Measurements from ENCODE around the gene FALEC. TPM values are rescaled to one million over a fixed set of nuclear protein-coding genes. Genes with fewer than 3 reads are reported as not detected.

The FALEC gene
- total RNA-seq, 1 experiment from 2014 or later, result not detected

DNA sequence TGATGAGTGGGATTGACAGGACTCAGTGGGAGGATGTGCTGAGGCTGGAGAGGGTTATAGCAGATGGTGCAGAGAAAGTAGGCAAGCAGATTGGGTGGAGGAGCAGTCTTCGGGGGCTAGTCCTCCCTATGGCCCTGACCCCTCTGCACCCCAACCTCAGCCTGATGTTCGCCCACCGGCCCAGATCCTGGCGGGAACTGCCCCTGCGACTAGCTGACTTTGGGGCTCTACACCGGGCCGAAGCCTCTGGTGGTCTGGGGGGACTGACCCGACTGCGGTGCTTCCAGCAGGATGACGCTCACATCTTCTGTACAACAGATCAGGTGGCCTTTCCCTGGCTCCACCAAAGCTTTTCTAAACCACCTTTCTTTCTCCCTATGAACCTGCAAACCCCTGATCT lies 17.2 kb upstream of the FALEC start:
- CTCF ChIA-PET, result interaction anchor here (0.6 to 0.7 kb wide), 2 partner anchors 219 to 420 kb away, joined by 3 to 4 read pairs; no protein-coding TSS in a partner anchor
- TF ChIP-seq, protein P1, sequence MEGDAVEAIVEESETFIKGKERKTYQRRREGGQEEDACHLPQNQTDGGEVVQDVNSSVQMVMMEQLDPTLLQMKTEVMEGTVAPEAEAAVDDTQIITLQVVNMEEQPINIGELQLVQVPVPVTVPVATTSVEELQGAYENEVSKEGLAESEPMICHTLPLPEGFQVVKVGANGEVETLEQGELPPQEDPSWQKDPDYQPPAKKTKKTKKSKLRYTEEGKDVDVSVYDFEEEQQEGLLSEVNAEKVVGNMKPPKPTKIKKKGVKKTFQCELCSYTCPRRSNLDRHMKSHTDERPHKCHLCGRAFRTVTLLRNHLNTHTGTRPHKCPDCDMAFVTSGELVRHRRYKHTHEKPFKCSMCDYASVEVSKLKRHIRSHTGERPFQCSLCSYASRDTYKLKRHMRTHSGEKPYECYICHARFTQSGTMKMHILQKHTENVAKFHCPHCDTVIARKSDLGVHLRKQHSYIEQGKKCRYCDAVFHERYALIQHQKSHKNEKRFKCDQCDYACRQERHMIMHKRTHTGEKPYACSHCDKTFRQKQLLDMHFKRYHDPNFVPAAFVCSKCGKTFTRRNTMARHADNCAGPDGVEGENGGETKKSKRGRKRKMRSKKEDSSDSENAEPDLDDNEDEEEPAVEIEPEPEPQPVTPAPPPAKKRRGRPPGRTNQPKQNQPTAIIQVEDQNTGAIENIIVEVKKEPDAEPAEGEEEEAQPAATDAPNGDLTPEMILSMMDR (IDR thresholded peaks at IDR 0.05; ENCODE audit: unreplicated experiment), result no peak
- H3K27ac Mint-ChIP-seq (ENCODE audit: low read depth, unreplicated experiment), result no peak overlapping the region
- POLR2A ChIA-PET, result interaction anchor here (1.3 to 1.4 kb wide), 2 partner anchors 9 to 11 kb away, joined by 4 to 9 read pairs; partner anchors contain the start of genes ECM1 and TARS2
- no TSS peak for BruUV-seq (replicated peaks)
- no peaks in the 10 kb centered on the region for H3K9me3 Mint-ChIP-seq (ENCODE audit: unreplicated experiment)
- H3K4me3 Mint-ChIP-seq (ENCODE audit: unreplicated experiment), result no peak overlapping the region
- no peaks in the 10 kb centered on the region for H3K4me1 Mint-ChIP-seq (ENCODE audit: insufficient read depth, unreplicated experiment)
- no peaks in the 10 kb centered on the region for H3K27me3 Mint-ChIP-seq (ENCODE audit: insufficient read depth, unreplicated experiment)
- peaks cover 77% of the 10 kb centered on the region for H3K36me3 Mint-ChIP-seq (ENCODE audit: insufficient read depth, unreplicated experiment)
- intact Hi-C loops (cut with micrococcal nuclease), result no loop called here
- DNase-seq (ENCODE audit: unreplicated experiment), result no peak

DNA sequence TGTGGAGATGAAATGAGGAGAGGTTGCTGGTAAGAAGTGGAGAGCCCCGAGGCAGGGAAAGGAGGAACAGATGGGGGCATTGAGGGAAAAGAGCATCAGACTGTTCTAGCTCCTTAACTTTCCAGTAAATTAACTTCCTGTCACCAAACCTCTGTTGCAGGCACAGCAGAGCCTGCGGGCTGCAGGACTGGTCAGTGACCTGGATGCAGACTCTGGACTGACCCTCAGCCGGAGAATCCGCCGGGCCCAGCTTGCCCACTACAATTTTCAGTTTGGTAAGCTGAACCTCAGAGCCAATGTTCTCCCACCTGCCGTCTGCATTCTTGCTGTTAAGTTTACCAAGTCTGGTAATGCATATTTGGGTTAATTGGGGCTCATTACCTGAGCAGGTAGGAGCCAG lies 10.1 kb upstream of the FALEC start:
- DNase-seq (ENCODE audit: unreplicated experiment), result no peak
- POLR2A ChIA-PET, result interaction anchor here (0.9 to 3.5 kb wide), 2 partner anchors 11 to 18 kb away, joined by 3 to 16 read pairs; partner anchors contain the start of genes FALEC and TARS2
- Mint-ChIP-seq H3K4me1 (ENCODE audit: insufficient read depth, unreplicated experiment) (peaks cover 7% of the 10 kb centered on the region), H3K4me3 (ENCODE audit: unreplicated experiment) (no peak overlapping the region), H3K27me3 (ENCODE audit: insufficient read depth, unreplicated experiment) (no peaks in the 10 kb centered on the region), H3K36me3 (ENCODE audit: insufficient read depth, unreplicated experiment) (peaks cover 67% of the 10 kb centered on the region), H3K9me3 (ENCODE audit: unreplicated experiment) (no peaks in the 10 kb centered on the region), H3K27ac (ENCODE audit: low read depth, unreplicated experiment) (no peak overlapping the region)
- intact Hi-C loops (cut with micrococcal nuclease), result no loop called here
- CTCF ChIA-PET, result interaction anchor here (0.7 kb wide), 1 partner anchor 62 kb away, joined by 3 read pairs; no protein-coding TSS in a partner anchor
- TF ChIP-seq, protein P1 (IDR thresholded peaks at IDR 0.05; ENCODE audit: unreplicated experiment), result no peak
- BruUV-seq (replicated peaks), result no TSS peak

GRCh38 chr1:150507912-150508864 lies 7.4 kb upstream of the FALEC start, which contains the start of gene ECM1:
TSS of gene ECM1 (plus strand) at chr1:150508109. CDS start at chr1:150508210, 101 bp downstream.
- Mint-ChIP-seq H3K4me1 (ENCODE audit: insufficient read depth, unreplicated experiment) (peaks cover 11% of the 10 kb centered on the region), H3K27me3 (ENCODE audit: insufficient read depth, unreplicated experiment) (no peaks in the 10 kb centered on the region), H3K9me3 (ENCODE audit: unreplicated experiment) (no peaks in the 10 kb centered on the region), H3K36me3 (ENCODE audit: insufficient read depth, unreplicated experiment) (peaks cover 46% of the 10 kb centered on the region), H3K27ac (ENCODE audit: low read depth, unreplicated experiment) (peak within 1 kb of the TSS; percentile 86), H3K4me3 (ENCODE audit: unreplicated experiment) (peak within 1 kb of the TSS; percentile 13)
- ChIA-PET POLR2A (interaction anchor here (0.6 to 3.5 kb wide), 10 partner anchors 8 to 189 kb away, joined by 3 to 16 read pairs (median 4); partner anchors contain the start of genes FALEC, GOLPH3L and TARS2), CTCF (interaction anchor here (0.5 to 1.9 kb wide), 6 partner anchors 29 to 336 kb away, joined by 3 to 4 read pairs (median 4); no protein-coding TSS in a partner anchor)
- intact Hi-C loops (cut with micrococcal nuclease), result no loop called here
- BruUV-seq (replicated peaks), result no TSS peak
- TF ChIP-seq, protein P1 (IDR thresholded peaks at IDR 0.05; ENCODE audit: unreplicated experiment), result no peak
- peak; percentile 81 for DNase-seq (ENCODE audit: unreplicated experiment)

DNA sequence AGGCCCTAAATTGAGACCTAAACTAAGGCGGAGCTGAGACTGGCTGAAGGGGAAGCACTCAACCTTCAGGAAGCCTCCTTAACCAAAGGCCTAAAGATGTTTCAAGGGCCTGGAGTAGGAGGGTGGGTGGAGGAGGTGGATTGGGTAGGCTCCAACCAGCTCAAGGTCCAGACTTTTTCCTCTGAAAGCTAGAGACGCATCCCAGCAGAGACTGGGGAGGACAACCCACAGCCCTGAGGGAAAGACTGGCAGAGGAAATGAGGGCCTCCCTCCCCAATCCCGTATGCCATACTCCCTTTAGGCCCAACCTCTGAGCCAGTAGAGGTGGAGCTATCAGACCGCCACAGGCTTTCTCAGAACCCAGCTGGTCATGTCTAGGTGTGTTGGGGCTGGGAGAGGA lies 6.6 kb upstream of the FALEC start:
- Mint-ChIP-seq H3K9me3 (ENCODE audit: unreplicated experiment) (no peaks in the 10 kb centered on the region), H3K4me1 (ENCODE audit: insufficient read depth, unreplicated experiment) (peaks cover 17% of the 10 kb centered on the region), H3K36me3 (ENCODE audit: insufficient read depth, unreplicated experiment) (peaks cover 39% of the 10 kb centered on the region), H3K4me3 (ENCODE audit: unreplicated experiment) (no peak overlapping the region), H3K27ac (ENCODE audit: low read depth, unreplicated experiment) (no peak overlapping the region), H3K27me3 (ENCODE audit: insufficient read depth, unreplicated experiment) (no peaks in the 10 kb centered on the region)
- ChIA-PET CTCF (interaction anchor here (0.7 to 1.9 kb wide), 3 partner anchors 25 to 51 kb away, joined by 3 to 13 read pairs (median 4); partner anchors contain the start of gene ADAMTSL4), POLR2A (interaction anchor here (0.5 kb wide), 1 partner anchor 13 kb away, joined by 3 read pairs; no protein-coding TSS in a partner anchor)
- BruUV-seq (replicated peaks), result no TSS peak
- intact Hi-C loops (cut with micrococcal nuclease), result no loop called here
- no peak for DNase-seq (ENCODE audit: unreplicated experiment)
- TF ChIP-seq, protein P1 (IDR thresholded peaks at IDR 0.05; ENCODE audit: unreplicated experiment), result no peak
